ENCODE results near the gene SCN5A.

Gene SCN5A

DNA sequence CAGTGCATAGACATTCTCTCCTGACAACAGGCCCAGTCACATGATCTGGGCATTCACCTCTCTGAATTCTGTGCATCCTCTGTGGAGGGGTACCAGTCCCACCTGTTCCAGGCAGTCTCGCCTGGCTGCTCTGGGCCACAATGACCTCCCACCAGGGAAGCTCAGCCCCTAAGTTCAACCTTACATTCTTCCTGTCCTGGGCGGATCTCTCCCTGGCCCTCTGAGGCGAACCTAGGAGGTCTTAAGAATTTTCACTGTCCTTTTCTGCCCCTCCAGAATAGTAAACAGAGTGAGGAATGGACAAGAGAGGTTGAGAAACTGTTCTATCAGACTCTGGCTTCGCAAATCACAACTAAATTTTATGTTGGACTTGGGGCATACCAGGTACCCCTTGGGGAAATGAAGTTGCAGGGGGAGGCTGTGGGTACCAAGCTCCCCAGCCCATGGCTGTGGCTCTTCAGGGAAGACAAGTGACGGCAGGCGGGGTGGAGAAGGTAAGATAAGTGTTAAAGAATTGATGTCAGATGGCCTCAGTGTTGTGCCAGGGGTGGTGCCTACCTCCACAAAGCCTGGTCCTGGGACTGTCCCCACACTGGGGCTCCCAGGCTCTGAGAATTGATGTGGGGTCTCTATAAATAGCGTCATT is 5.3 kb downstream of the SCN5A start:
- Mint-ChIP-seq H3K27me3 (ENCODE audit: low read depth) (no peaks in the 10 kb centered on the region), H3K9me3 (no peaks in the 10 kb centered on the region), H3K4me1 (ENCODE audit: low read depth) (peaks cover 2% of the 10 kb centered on the region), H3K27ac (no peak overlapping the region), H3K4me3 (no peak overlapping the region), H3K36me3 (ENCODE audit: low read depth) (no peaks in the 10 kb centered on the region)
- DNase-seq (ENCODE audit: low spot score): no peak

DNA sequence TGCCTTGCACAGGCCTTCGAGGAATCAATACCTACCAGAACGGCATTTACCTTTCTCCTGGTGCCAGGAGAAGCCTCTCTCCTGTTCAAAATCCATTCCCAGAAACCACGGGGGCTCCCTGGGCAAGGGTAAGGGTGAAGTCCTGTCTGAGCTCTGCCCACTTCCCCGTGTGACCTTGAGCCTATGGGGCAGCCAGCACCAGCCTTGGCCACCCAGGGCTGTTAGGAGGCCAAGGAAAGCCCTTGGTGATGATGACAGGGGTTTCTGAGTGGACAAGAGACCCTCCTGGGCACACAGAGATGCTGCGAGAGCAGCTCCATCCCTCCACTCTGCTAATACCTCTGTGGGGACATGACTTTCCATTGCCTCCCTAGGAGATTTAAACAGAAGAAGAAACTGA is 5.9 kb downstream of the SCN5A start:
- DNase-seq (ENCODE audit: low spot score): no peak
- Mint-ChIP-seq H3K4me1 (ENCODE audit: low read depth) (peaks cover under 1% of the 10 kb centered on the region), H3K27me3 (ENCODE audit: low read depth) (no peaks in the 10 kb centered on the region), H3K9me3 (no peaks in the 10 kb centered on the region), H3K36me3 (ENCODE audit: low read depth) (no peaks in the 10 kb centered on the region), H3K4me3 (no peak overlapping the region), H3K27ac (no peak overlapping the region)

DNA sequence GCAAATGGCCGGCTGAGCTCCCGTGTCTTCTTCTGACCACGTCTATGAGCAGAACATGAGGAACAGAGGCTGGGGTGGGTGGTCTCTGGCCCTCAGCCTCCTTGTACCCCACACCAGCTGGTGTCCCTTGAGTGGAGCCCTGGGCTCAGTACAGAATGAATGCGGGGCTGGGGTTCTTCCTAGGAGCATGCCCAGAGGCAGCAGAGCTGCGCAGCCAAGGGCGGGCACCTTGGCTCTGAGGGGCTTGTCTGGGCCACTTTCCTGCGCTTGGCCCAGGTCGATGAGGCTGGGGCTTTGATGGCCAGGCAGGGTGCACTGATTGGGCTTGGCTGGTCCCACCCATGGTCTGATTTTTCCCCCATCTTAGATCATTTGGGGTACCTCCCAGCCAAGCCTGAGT is 6.4 kb downstream of the SCN5A start:
- no peaks in the 10 kb centered on the region for H3K36me3 Mint-ChIP-seq (ENCODE audit: low read depth)
- H3K27ac Mint-ChIP-seq: no peak overlapping the region
- H3K4me3 Mint-ChIP-seq: no peak overlapping the region
- H3K4me1 Mint-ChIP-seq (ENCODE audit: low read depth): no peaks in the 10 kb centered on the region
- no peaks in the 10 kb centered on the region for H3K27me3 Mint-ChIP-seq (ENCODE audit: low read depth)
- no peaks in the 10 kb centered on the region for H3K9me3 Mint-ChIP-seq
- DNase-seq (ENCODE audit: low spot score): no peak

DNA sequence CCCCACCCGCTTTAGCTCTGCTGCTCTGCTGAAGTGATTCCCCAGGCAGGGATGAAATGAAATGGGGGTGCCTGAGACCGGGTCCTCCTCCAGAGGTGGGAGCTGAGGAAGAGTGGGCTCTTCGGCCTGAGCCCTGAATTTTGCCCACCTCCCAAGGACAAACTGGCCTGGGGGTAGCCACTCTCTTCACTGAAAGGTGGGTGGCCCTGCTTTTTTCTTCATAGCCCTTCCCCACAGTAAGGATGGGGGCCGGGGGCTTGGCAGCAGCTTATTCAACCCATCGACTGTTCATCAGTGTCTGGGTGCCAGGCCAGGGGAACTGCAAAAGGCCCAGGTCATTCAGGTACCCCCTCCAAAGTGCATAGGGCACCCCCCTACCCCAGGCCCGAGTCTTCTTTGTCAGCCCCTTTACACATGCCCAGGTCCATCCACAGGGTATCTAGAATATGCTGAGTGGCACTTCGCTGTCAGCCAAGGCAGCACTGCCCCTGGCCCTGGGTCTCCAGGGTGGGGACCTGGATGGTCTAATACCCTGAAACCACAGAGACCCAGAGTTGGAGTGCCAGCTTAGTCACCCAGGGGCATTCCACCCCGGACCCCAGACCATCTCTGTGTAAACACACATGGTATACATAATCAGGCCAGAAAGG is 7.9 kb downstream of the SCN5A start:
- Mint-ChIP-seq H3K36me3 (ENCODE audit: low read depth) (no peaks in the 10 kb centered on the region), H3K27me3 (ENCODE audit: low read depth) (no peaks in the 10 kb centered on the region), H3K4me3 (no peak overlapping the region), H3K4me1 (ENCODE audit: low read depth) (no peaks in the 10 kb centered on the region), H3K27ac (no peak overlapping the region), H3K9me3 (no peaks in the 10 kb centered on the region)
- no peak for DNase-seq (ENCODE audit: low spot score)

DNA sequence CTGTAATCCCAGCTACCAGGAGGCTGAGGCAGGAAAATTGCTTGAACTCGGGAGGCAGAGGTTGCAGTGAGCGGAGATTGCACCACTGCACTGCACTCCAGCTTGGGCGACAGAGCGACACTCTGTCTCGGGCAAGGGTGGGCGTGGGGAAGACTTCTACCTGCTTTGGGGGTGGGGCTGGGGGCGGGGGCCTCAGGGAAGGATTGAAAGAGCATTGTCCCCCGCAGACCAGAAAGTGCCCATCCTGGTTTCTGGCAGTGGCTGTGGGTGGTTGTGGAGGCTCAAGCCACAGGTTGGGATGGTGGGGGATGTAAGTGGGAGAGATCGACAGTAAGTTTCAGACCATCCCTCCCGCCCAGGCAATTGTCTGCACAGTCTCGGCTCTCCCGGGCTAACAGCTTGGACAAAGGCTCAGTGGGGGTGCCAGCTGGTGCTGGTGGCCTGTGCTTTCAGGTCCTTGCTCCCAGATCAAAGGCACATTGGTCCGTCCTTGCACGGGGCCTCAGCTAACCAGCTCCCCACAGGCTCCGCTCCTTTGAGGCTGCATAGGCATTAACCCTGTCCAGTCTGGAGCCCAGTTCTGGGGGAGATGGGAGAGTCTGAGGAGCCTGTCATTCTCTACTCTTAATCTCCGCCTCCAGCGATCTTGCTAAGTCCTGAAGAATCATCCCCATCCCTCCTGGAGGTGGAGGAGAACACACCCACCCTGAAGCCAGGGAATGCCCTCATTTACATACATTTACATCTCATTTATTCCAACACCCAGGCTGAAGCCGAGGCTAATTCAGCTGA is 8.6 kb downstream of the SCN5A start:
- DNase-seq (ENCODE audit: low spot score): no peak
- no peak overlapping the region for H3K27ac Mint-ChIP-seq
- no peaks in the 10 kb centered on the region for H3K9me3 Mint-ChIP-seq
- no peaks in the 10 kb centered on the region for H3K4me1 Mint-ChIP-seq (ENCODE audit: low read depth)
- no peaks in the 10 kb centered on the region for H3K36me3 Mint-ChIP-seq (ENCODE audit: low read depth)
- H3K27me3 Mint-ChIP-seq (ENCODE audit: low read depth): peaks cover 2% of the 10 kb centered on the region
- no peak overlapping the region for H3K4me3 Mint-ChIP-seq

DNA sequence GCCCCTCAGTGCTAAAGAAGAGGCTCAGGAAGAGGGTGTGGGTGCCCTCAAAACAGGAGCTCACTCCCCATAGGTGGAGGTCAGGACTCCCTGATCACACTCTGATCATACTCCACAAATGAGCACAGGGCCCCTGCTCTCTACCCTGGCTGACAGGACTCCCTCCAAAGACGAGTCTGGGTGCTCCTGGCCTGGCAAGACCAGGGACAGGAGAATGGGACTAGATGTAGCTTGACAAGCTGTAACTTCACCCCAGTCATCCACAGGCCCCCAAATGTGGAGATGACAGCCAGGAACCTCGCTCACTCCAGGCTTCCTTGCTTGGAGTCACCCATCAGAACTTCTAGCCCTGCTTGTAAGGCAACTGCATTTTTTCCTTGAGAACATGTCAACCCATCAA is 11.1 kb downstream of the SCN5A start:
- no peaks in the 10 kb centered on the region for H3K36me3 Mint-ChIP-seq (ENCODE audit: low read depth)
- H3K4me3 Mint-ChIP-seq: no peak overlapping the region
- H3K9me3 Mint-ChIP-seq: no peaks in the 10 kb centered on the region
- no peak for DNase-seq (ENCODE audit: low spot score)
- peaks cover 5% of the 10 kb centered on the region for H3K27me3 Mint-ChIP-seq (ENCODE audit: low read depth)
- H3K4me1 Mint-ChIP-seq (ENCODE audit: low read depth): no peaks in the 10 kb centered on the region
- H3K27ac Mint-ChIP-seq: no peak overlapping the region

DNA sequence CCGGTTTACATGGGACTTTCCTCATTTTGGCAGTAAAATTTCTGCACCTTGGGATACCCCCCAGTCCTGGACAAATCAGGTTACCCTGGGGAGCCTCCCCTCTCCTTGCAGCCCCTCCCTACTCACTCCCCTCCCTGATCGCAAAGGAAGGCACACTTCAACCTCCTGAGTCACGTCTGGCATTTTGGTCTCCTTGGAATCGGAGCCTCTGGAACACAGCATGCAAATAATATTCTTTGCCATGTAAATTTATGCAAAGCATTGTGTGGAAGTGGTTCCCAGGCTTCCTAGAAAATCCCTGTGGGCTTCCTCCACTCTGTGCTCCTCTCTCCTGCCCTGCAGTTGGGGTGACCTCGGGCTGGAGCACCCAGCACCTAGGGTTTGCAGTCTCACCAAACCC is 11.6 kb downstream of the SCN5A start:
- no peak overlapping the region for H3K27ac Mint-ChIP-seq
- no peak overlapping the region for H3K4me3 Mint-ChIP-seq
- H3K27me3 Mint-ChIP-seq (ENCODE audit: low read depth): peaks cover 5% of the 10 kb centered on the region
- no peak for DNase-seq (ENCODE audit: low spot score)
- no peaks in the 10 kb centered on the region for H3K4me1 Mint-ChIP-seq (ENCODE audit: low read depth)
- no peaks in the 10 kb centered on the region for H3K9me3 Mint-ChIP-seq
- H3K36me3 Mint-ChIP-seq (ENCODE audit: low read depth): no peaks in the 10 kb centered on the region

DNA sequence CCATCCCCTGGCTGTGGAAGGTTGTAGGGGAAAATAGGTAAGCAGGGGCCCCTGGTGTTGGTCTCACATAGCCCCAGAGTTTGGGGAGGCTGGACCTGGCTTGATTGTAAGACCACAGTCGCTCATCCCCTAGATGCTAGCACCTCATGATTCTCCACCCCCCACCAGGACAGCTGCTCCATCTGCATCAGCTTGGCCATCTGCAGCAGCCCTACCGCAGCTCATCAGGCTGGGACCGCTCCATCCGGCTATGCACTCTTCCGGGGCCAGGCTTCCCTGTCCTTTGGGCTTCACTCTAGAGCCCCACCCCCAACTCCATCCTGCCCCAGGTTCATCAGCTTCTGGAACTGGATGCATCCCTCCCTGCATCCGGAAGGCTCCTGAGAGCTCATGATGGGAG is 12.6 kb downstream of the SCN5A start:
- H3K27me3 Mint-ChIP-seq (ENCODE audit: low read depth): peaks cover 5% of the 10 kb centered on the region
- no peak overlapping the region for H3K4me3 Mint-ChIP-seq
- no peaks in the 10 kb centered on the region for H3K9me3 Mint-ChIP-seq
- DNase-seq (ENCODE audit: low spot score): no peak
- no peak overlapping the region for H3K27ac Mint-ChIP-seq
- H3K4me1 Mint-ChIP-seq (ENCODE audit: low read depth): no peaks in the 10 kb centered on the region
- no peaks in the 10 kb centered on the region for H3K36me3 Mint-ChIP-seq (ENCODE audit: low read depth)

DNA sequence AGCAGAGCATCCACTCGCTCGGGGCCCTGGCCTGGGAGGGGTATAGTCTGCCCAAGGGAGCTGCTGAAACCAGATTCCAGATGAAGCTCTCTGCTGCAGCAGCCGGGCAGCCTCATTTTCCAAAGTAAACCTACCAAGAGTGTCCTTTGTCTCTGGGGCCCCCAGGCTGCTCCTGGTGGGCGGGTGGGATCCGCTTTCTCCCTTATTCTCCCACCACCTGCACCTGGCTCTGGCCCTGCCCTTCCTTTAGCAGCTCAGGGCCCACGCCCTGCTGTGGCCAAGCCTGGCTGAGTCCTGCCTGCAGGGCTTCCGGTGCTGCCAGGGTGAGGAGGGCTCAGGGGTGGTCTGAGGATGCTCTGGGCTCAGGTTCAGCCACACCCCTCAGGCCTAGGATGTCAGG is 13.0 kb downstream of the SCN5A start:
- no peaks in the 10 kb centered on the region for H3K36me3 Mint-ChIP-seq (ENCODE audit: low read depth)
- H3K27me3 Mint-ChIP-seq (ENCODE audit: low read depth): peaks cover 5% of the 10 kb centered on the region
- DNase-seq (ENCODE audit: low spot score): no peak
- H3K27ac Mint-ChIP-seq: no peak overlapping the region
- H3K9me3 Mint-ChIP-seq: no peaks in the 10 kb centered on the region
- no peak overlapping the region for H3K4me3 Mint-ChIP-seq
- H3K4me1 Mint-ChIP-seq (ENCODE audit: low read depth): no peaks in the 10 kb centered on the region

DNA sequence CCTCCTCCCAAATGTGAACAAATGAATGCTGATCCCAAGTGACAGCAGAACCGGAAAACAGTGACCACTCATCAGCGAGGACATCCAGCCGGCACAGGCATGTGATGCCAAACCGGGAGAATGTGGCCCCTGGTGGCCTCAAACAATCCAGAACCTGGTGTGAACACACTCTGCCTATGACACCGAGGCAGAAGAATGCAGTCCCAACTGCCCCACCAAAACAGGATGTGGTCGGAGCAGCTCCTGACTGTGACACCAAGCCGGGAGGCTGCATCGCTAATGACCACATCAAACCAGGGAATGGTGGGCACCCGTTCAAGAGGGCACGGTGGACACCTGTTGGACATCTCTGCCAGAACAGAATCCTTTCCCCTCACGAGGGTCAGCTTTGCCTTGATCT is 15.4 kb downstream of the SCN5A start:
- Mint-ChIP-seq H3K27me3 (ENCODE audit: low read depth) (peaks cover 5% of the 10 kb centered on the region), H3K9me3 (no peaks in the 10 kb centered on the region), H3K36me3 (ENCODE audit: low read depth) (no peaks in the 10 kb centered on the region), H3K27ac (no peak overlapping the region), H3K4me1 (ENCODE audit: low read depth) (no peaks in the 10 kb centered on the region), H3K4me3 (no peak overlapping the region)
- no peak for DNase-seq (ENCODE audit: low spot score)

DNA sequence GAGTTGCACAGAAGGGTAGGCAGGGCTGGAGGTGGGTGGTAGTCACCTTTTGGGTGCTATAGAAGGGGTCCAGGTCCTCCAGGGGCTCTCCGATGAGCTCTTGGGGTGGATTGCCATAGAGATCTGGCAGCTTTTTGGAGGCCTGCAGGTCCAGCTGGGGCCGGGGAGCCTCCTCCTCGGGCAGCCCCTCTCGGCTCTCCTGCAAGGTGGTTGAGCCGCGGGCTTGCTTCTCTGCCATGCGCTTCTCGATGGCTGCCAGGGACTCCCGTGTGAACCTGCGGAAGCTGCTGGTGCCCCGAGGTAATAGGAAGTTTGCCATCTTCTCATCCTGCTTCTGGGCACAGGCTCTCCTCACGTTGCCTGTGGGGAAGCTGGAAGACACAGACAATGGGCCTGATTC is 16.5 kb downstream of the SCN5A start:
- H3K36me3 Mint-ChIP-seq (ENCODE audit: low read depth): no peaks in the 10 kb centered on the region
- DNase-seq (ENCODE audit: low spot score): no peak
- H3K4me3 Mint-ChIP-seq: no peak overlapping the region
- peaks cover 5% of the 10 kb centered on the region for H3K27me3 Mint-ChIP-seq (ENCODE audit: low read depth)
- no peaks in the 10 kb centered on the region for H3K4me1 Mint-ChIP-seq (ENCODE audit: low read depth)
- H3K9me3 Mint-ChIP-seq: no peaks in the 10 kb centered on the region
- no peak overlapping the region for H3K27ac Mint-ChIP-seq

DNA sequence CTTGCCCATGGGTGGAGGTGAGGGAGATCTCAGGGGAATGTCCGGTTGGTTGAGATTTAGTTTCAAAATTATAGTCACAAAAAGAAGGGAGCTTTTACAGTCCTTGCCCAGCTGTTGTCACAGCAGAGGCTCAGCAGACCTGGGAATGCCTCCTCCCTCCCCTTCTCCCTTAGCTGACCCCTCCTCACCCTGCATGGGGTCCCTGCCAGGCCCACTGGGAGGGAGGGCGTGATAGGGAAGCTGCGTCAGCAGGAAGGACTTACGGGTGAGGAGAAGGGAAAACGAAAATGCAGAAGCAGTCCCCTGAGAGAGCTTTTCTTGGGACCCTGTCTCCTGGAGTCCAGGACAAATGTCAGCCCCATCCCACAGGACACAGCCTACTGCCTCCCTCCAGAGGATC is 18.9 kb downstream of the SCN5A start:
- peaks cover 3% of the 10 kb centered on the region for H3K27me3 Mint-ChIP-seq (ENCODE audit: low read depth)
- no peak overlapping the region for H3K27ac Mint-ChIP-seq
- no peak overlapping the region for H3K4me3 Mint-ChIP-seq
- no peak for DNase-seq (ENCODE audit: low spot score)
- H3K9me3 Mint-ChIP-seq: no peaks in the 10 kb centered on the region
- no peaks in the 10 kb centered on the region for H3K36me3 Mint-ChIP-seq (ENCODE audit: low read depth)
- no peaks in the 10 kb centered on the region for H3K4me1 Mint-ChIP-seq (ENCODE audit: low read depth)

DNA sequence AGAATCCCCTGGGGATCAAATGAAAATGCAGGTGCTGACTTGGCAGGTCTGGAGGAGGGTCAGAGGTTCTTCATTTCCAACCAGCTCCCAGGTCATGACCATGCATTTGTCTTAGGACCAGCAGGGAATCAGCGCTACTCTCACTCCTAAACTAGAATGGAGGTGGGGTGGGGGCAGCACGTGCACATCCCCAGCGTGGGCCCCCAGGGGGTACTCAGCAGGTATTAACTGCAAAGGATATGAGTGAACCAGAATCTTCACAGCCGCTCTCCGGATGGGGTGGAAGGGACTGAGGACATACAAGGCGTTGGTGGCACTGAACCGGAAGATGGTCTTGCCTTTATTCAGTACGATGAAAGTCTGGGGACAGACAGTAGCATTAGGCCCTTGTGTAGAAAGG is 19.4 kb downstream of the SCN5A start:
- Mint-ChIP-seq H3K27me3 (ENCODE audit: low read depth) (peaks cover 3% of the 10 kb centered on the region), H3K36me3 (ENCODE audit: low read depth) (no peaks in the 10 kb centered on the region), H3K4me1 (ENCODE audit: low read depth) (no peaks in the 10 kb centered on the region), H3K9me3 (no peaks in the 10 kb centered on the region), H3K4me3 (no peak overlapping the region), H3K27ac (no peak overlapping the region)
- no peak for DNase-seq (ENCODE audit: low spot score)

DNA sequence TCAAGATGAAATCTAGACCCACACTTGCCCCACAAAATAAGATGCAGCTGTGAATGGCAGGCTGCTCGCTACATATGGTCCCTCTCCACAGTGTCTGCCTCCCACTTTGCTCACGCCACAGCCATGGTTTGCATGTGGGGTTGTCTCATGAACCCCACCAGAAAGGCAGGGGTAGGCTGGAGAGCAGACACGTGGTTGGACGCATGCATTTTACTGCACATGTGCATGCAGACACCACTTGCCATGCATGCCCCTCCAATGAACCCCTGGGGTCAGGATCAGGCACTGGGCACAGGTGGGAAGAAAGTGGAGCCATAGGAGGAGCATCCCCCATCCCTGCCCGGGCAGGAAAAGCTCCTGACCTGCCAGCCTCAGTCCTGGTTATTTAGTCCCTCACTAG is 20.7 kb downstream of the SCN5A start:
- DNase-seq (ENCODE audit: low spot score): no peak
- Mint-ChIP-seq H3K27me3 (ENCODE audit: low read depth) (peaks cover under 1% of the 10 kb centered on the region), H3K27ac (no peak overlapping the region), H3K36me3 (ENCODE audit: low read depth) (no peaks in the 10 kb centered on the region), H3K4me1 (ENCODE audit: low read depth) (no peaks in the 10 kb centered on the region), H3K4me3 (no peak overlapping the region), H3K9me3 (no peaks in the 10 kb centered on the region)

Measured in T-helper 2 cell treated with Interferon-gamma antibody and Interleukin-4, amounts not matched to agents 5 μg/mL and 100 μg/mL, for 36 hours (primary cell).